Measurements from ENCODE around the gene OSBPL3.

DNA sequence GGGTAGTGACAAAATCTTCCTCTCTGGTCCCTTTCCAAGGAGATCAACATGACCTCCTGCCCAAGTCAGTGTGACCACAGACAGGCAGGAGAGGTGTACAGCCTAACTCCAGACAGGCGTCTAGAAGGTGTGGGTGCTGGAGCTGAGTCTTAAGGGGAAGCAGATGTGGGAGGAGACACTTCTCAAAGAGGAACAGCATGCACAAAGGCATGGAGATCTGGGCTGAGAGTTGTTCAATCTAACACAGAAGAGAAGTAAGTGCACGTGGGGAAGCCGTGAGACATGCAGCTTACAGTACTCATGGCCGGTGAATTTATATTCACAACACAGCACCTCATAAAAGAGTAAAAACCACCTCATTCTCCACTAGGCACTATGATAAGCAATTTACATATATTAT is 198.9 kb downstream of the OSBPL3 start:
- TF ChIP-seq EZH2phosphoT487 (IDR thresholded peaks at IDR 0.05; ENCODE audit: insufficient read depth, low read depth), result no peak
- TF ChIP-seq EZH2 (IDR thresholded peaks at IDR 0.05; ENCODE audit: insufficient read depth, poor library complexity, severe bottlenecking), result no peak

All from GM23248 (cell line).